Muscle of leg (tissue), 11 donors: ENCODE data around the gene CFC1B. TPM values are rescaled to one million over a fixed set of nuclear protein-coding genes. Genes with fewer than 3 reads are reported as not detected.
"Not testable (repeated sequence)": the region's sequence is repeated elsewhere in the genome, so short reads cannot be mapped to it uniquely, and the experiment has no call there.

Experiments
- DNase-seq: peaks from one replicate; pipeline ENCODE4 v3.0.0; 2013
- H3K27ac ChIP-seq: one replicate; pipeline ENCODE4 v1.5.1; 2013; ENCODE audit warnings: mild to moderate bottlenecking, low read length, control low read depth
- H3K27me3 ChIP-seq: one replicate; pipeline ENCODE4 v1.6.1; 2013; ENCODE audit warnings: low read length; ENCODE audit not compliant: control insufficient read depth, insufficient read depth
- H3K36me3 ChIP-seq: one replicate; pipeline ENCODE4 v1.6.1; 2013; ENCODE audit warnings: low read length; ENCODE audit not compliant: control insufficient read depth, insufficient read depth
- H3K4me1 ChIP-seq: one replicate; pipeline ENCODE4 v1.6.1; 2013; ENCODE audit warnings: low read length; ENCODE audit not compliant: control insufficient read depth, insufficient read depth
- H3K4me3 ChIP-seq: one replicate; pipeline ENCODE4 v1.5.1; 2013; ENCODE audit warnings: low read length, control low read depth
- H3K9me3 ChIP-seq: replicated peaks from 2 replicates; pipeline ENCODE4 v1.6.1; 2013; ENCODE audit warnings: low read depth, low read length; ENCODE audit not compliant: control insufficient read depth
- WGBS: methylation state at CpG from one replicate; pipeline ENCODE4 v1.1.5; 2013; ENCODE audit warnings: missing lambda C conversion rate; ENCODE audit not compliant: insufficient coverage; 5-methylcytosine and 5-hydroxymethylcytosine counted together
- polyA plus RNA-seq, 8 donors: library from polyadenylated mRNA; unstranded; fragments of 120-200 nt; gene quantifications; one replicate each; pipeline versions ENCODE4 v1.2.1 to v1.2.3, GENCODE V29; 2013; ENCODE audit warnings: inconsistent platforms in 1 of 8, low replicate concordance in 1 of 8; ENCODE audit not compliant: insufficient read length in 8 of 8, insufficient read depth in 1 of 8
- total RNA-seq: library from RNA; stranded (reverse); fragments of 120-200 nt; gene quantifications from one replicate; pipeline ENCODE4 v1.2.4, GENCODE V29; 2013

CFC1B gene
- total and polyA plus RNA-seq, 9 donors: not detected

DNA sequence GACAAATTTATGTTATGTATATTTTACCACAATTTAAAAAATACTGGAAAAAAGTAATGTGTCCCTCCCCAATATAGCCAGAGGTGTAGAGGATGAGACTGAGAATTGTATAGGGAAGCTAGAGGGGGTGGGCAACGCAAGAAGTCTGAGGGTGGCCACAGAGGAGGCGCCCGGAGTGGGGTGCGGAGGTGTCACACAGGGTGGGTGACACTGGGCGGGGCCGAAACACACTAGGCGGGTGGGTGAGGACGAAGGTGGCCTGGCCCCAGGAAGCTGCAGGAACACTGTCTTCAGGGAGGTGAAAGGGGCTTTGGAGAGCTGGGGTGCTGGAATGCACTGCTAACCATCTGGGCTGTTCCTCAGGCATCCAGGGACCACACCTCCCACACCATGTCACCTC lies 35.4 kb downstream of the CFC1B start:
- not testable (repeated sequence) for H3K27ac ChIP-seq, H3K27me3 ChIP-seq, H3K4me3 ChIP-seq, DNase-seq, H3K4me1 ChIP-seq, H3K9me3 ChIP-seq, H3K36me3 ChIP-seq
- no CpG with 5 or more reads among the region's 8 CpGs for WGBS

DNA sequence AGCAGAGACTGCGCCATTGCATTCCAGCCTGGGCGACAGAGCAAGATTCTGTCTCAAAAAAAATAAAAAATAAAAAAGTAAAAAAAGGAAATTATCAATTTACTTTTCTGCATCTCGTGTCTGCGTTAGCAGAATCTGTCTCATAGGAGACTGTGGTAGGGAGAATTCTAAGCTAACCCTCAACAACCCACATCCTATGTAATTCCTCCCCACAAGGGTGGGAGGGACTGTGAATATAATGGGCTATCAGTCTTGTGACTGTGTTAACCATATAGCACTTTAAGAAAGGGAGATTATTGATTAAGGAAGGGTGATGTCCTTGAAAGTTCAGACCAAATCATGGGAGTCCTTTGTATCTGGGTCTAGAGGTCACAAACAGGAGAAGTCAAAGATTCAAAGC lies 45.1 kb downstream of the CFC1B start:
- no CpG with 5 or more reads among the region's 4 CpGs for WGBS
- H3K27ac ChIP-seq, H3K27me3 ChIP-seq, H3K36me3 ChIP-seq, H3K4me1 ChIP-seq, H3K9me3 ChIP-seq, H3K4me3 ChIP-seq, DNase-seq: not testable (repeated sequence)

DNA sequence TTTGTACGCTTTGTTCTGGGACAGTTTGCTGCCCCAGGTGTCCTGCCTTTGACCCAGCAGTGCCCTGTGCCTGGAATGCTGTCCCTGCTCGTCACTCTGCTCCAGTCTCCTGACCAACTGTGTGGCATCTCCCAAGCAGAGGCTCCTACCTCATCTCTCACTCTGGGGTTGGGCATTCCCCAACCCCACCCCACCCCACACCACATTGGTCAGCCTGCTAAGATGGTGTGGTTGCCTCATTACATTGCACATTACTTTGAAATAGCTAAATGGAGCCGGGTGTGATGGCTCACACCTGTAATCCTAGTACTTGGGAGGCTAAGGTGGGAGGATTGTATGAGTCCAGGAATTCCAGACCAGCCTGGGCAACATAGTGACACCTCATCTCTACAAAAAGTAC lies 50.9 kb downstream of the CFC1B start:
- not testable (repeated sequence) for DNase-seq, H3K4me3 ChIP-seq, H3K9me3 ChIP-seq, H3K36me3 ChIP-seq, H3K27ac ChIP-seq, H3K4me1 ChIP-seq, H3K27me3 ChIP-seq
- WGBS: no CpG with 5 or more reads among the region's 3 CpGs

DNA sequence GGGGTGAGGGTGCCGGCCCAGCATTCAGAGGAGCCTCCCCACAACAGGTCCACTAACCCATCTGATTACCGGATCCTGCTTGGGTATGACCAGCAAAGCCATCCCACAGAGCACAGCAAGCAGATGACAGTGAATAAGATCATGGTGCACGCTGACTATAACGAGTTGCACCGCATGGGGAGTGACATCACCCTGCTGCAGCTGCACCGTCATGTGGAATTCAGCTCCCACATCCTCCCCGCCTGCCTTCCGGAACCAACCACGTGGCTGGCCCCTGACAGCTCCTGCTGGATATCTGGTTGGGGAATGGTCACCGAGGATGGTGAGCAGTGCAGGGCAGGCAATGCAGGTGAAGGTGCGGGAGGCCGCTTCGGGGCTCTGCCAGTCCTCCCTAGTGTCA lies 53.2 kb downstream of the CFC1B start:
- H3K9me3 ChIP-seq, H3K4me1 ChIP-seq, DNase-seq, H3K36me3 ChIP-seq, H3K27ac ChIP-seq, H3K27me3 ChIP-seq, H3K4me3 ChIP-seq: not testable (repeated sequence)
- no CpG with 5 or more reads among the region's 13 CpGs for WGBS

DNA sequence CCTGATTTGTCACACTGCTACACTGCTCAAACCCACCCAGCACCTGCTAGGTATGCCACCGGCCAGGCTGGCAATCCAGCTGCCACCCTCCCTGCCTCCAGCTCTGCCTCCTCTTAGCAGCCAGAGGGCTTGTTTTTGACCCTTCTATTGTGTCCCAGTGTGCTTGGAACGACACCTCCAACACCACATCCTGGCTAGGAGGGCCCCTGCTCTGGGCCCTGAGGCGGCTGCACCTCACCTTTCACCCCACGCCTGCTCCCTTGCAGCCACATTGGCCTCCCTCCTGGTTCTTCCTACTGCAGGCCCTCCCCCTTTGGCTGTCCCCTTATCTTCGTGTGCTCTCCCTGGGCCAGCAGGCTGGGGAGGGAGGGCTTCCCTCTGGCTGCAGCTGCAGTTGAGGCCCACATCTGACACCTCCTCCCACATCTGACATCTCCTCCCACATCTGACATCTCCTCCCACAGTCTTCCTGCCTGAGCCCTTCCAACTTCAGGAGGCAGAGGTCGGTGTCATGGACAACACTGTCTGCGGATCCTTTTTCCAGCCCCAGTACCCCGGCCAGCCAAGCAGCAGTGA lies 55.3 kb downstream of the CFC1B start:
- not testable (repeated sequence) for H3K36me3 ChIP-seq, H3K4me3 ChIP-seq, H3K9me3 ChIP-seq, H3K27me3 ChIP-seq, DNase-seq, H3K4me1 ChIP-seq, H3K27ac ChIP-seq
- WGBS: no CpG with 5 or more reads among the region's 8 CpGs

DNA sequence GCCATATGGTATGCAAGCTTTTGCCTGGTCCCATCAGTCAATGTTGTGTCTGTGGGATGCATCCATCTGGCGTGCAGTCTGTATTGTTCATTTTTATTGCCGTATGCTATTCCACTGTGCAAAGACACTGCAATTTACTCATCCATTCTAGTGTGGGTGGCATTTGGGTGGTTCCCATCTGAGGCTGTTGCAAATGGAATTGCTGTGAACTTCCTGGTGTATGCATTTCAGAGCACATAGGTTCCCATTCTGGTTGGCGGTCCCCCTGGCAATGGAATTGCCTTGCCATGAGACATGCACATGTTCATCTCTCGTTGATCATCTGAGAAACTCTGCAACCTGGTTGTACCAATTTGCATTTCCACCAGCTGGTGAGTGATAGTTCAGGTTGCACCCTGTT lies 56.5 kb downstream of the CFC1B start:
- H3K9me3 ChIP-seq, H3K4me3 ChIP-seq, H3K36me3 ChIP-seq, H3K27me3 ChIP-seq, DNase-seq, H3K4me1 ChIP-seq, H3K27ac ChIP-seq: not testable (repeated sequence)
- no CpG with 5 or more reads among the region's 4 CpGs for WGBS

Other genes with a start within 250 kb of the CFC1B start
- gene IMP4, start 178.3 kb upstream of the CFC1B start, total RNA-seq: 45.8 TPM
- 10 to 100 TPM; 38.0 to 45.6 (median 43.8) TPM for gene IMP4, start 178.3 kb upstream of the CFC1B start, polyA plus RNA-seq
- gene PTPN18, start 165.2 kb upstream of the CFC1B start, total RNA-seq: 11.0 TPM
- 10 to 100 TPM; 15.0 to 27.3 (median 18.4) TPM for gene PTPN18, start 165.2 kb upstream of the CFC1B start, polyA plus RNA-seq
- not detected for gene POTEI, start 11.9 kb upstream of the CFC1B start, total RNA-seq
- gene POTEI, start 11.9 kb upstream of the CFC1B start, polyA plus RNA-seq: under 1 TPM in 7 of 8 donors, not detected in 1; 0.04 to 0.14 (median 0.07) TPM
- gene CFC1, start 78.4 kb downstream of the CFC1B start, total RNA-seq: not detected
- gene CFC1, start 78.4 kb downstream of the CFC1B start, polyA plus RNA-seq: under 1 TPM in 1 of 8 donors, not detected in 7; 0.48 TPM
- gene POTEJ, start 90.2 kb downstream of the CFC1B start, total RNA-seq: 0.04 TPM
- gene POTEJ, start 90.2 kb downstream of the CFC1B start, polyA plus RNA-seq: under 1 TPM in 2 of 8 donors, not detected in 6; 0.07 TPM
- gene GPR148, start 207.8 kb downstream of the CFC1B start, total RNA-seq: not detected
- gene GPR148, start 207.8 kb downstream of the CFC1B start, polyA plus RNA-seq: not detected
- 0.09 TPM for gene AMER3, start 234.3 kb downstream of the CFC1B start, total RNA-seq
- under 1 TPM in 1 of 8 donors, not detected in 7; 0.04 TPM for gene AMER3, start 234.3 kb downstream of the CFC1B start, polyA plus RNA-seq